Hematopoietic multipotent progenitor cell treated with erythropoietin and hydrocortisone succinate and interleukin-3 and kit ligand, for 6 days (in vitro differentiated cells): Measurements from ENCODE around the gene MAPK8IP3.

Experiments
- DNase-seq: peaks from one replicate; pipeline ENCODE4 v3.0.0-alpha.2; 2015

MAPK8IP3 gene

DNA sequence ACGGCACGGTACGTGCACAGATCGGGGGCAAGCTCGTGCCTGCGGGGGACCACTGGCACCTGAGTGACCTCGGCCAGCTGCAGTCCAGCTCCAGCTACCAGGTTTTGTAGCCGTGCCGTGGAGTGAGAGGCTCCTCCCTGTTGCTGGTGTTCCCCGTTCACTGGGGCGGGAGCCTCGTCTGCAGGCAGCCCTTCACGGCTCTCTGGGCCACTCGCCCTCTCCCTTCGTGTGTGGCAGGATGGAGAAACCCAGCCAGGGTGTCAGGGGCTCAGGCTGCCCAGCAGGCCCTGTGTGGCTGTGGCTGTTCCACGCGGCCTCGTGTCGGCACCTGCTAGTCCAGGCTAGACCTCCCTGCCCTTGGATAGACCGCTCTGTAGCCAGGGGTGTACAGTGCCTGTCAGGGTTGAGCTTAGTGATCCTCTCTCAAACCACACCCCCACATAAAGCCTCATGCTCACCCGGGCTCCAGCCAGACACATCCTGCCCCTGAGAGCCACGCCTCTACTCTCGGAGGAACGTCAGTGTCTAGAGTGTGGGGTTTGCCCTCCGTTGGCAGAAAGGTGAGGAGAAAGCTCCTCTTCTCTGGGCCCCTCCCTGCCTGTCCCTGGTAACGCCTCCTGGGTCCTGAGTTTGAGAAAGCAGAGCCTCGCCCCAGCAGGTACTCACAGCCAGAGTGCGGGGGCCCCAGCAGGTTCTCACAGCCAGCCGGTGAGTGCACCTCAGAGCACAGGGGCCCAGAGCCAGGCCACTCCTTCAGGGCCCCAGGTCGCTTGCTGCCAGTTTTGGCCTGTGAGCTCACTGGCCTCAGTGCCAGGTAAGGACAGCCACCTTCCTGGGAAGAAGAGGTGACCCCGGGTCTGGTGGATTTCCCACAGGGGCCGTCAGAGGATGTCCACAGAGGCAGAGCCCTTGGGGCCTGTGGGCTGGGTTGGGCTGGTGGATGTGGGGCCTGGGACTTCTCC, 37.7 kb downstream of the MAPK8IP3 start:
- DNase-seq: no peak

DNA sequence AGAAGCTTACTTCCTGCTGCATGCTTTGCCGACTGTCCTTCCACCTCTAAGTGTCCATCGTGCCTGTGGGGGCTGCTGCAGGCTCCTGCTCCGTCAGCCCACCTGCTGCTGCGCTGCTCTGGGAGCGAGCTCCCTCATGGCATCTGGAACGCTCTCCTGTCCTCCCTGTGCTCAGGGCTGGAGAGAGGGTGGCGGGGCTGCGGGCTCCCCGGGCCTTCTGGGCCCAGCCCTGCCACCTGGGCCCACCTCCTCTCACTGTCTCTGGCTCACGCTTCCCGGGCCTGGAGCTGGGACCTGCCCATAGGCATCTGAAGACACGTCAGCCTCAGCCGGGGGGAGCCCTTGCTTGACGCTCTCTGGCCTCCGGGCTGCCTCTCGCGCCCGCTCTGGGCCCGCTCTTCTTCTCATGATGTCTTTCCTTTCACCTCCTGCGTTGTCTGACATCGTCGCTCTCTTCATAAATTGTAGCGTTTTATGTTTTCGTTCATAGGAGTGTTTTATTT, 38.4 kb downstream of the MAPK8IP3 start:
- no peak for DNase-seq

- DNase-seq: no peak
Measured at GRCh38 chr16:1745181-1745899, 39.3 kb downstream of the MAPK8IP3 start.

DNA sequence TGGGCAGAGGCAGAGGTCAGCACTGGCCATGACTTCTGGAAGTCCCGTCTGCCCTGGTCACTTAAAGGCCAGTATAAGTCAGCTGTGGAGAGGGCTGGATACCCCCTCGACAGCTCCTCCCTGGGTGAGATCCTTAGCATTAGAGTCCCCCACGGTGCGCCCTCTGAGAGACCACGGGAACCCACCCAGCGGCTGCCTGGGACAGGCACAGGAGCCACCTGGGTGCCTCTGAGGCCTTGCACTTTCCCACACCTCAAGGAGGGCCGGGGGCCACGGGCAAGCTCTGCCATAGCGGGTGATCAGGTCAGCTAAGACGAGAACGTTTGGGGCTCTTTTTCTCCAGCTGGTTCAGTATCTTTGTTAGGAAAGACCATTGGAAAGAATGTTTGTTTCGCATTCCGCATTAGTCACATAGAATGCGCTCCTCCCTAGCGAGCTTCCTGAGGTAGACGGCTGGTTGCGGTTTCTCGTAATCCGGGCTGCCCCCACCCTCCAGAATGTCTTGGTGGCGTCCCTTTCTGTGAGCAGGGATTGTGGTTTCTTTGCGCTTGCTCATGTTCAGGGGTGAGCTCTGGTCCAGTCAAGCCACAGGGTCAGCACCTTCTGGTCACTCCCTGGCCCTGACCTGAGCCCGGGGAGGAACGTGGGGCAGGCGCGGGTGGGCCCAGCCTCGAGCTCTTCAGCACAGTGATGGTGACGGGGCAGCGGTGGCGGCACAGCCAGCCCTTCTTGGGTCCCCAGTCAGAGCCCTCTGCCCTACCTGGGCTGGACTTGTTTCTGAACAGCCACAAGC, 40.1 kb downstream of the MAPK8IP3 start:
- no peak for DNase-seq

GRCh38 chr16:1746693-1747195, 40.7 kb downstream of the MAPK8IP3 start:
- DNase-seq: no peak

GRCh38 chr16:1747934-1748333, 41.9 kb downstream of the MAPK8IP3 start:
- no peak for DNase-seq

DNA sequence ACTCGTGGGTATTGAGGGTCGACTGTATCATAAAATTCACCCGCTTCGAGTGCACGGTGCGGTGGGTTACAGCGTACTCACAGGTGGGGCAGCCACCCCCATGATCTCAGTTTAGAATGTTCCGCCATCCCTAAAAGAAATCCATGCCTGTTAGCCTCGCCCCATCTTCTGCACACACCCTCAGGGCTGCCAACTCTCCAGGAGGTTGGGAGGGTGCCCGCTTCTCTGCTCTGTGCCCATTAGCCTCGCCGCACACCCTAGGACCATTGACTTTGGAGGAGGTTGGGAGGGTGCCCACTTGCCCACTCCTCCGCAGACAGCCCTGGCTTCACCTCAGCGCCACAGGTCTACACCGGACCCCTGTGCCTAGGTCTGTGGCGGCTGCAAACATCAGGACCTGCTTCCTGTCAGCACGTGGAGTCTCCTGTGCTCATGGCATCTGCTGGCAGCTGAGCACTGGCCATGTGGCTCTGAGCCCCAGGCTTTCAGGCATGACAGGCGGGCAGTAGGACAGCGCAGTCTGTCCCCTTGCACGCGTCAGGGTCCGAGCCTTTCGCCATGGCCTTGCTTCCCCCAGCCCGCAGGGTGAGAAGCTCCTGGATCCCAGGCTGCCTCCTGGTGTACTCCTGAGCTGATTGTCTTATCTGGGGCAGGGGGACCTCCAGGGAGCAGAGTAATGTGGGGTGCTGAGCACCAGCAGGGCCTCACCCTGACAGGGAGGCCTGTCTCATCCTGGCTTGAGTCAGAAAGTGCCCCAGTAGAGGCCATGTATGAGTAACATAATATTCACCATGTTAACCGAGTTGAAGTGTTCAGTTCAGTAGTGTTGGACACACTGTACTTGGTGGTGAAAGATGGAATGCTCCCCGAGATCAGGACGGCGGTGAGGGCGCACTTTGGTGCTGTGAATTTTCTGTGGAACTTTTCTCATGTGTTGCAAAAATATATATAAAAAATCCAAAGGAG, 43.4 kb downstream of the MAPK8IP3 start:
- DNase-seq: no peak

DNA sequence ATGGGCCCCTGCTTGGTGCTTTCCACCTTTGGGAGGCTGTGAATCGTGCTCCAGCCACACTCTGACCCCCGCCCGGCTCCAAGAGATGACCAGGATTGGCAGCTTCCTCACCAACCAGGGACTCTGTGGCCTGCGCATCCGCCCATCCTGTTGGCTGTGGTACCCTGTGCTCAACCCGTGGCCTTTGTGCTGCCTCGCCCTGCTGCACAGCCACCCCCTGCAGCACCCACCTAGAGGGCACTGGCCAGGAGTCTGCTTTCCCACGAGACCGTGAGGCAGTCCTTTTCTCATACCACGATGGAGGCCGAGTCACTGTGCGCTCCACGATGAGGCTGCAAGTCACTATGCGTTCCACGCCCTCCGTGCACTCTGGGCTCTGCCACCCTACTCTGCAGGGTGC, 46.0 kb downstream of the MAPK8IP3 start:
- DNase-seq: no peak

- no peak for DNase-seq
Measured at GRCh38 chr16:1752853-1753252, 46.9 kb downstream of the MAPK8IP3 start.

DNA sequence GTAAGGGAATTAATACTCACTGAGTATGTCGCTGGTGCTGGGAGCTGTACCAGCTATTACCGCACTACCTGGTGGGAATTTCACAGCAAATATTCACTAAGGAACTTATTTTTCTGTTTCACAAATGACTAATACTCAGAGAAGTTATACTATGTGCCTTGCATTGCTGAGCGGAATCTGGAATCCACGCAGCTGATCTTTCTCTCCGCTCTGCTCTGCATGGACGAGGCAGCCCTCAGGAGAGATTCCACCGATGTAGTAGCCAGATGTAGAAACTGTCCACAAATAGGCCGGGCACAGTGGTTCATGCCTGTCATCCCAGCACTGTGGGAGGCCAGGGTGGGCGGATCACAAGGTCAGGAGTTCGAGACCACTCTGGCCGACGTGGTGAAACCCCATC, 48.2 kb downstream of the MAPK8IP3 start:
- no peak for DNase-seq

- no peak for DNase-seq
Measured at GRCh38 chr16:1757714-1758461, 51.9 kb downstream of the MAPK8IP3 start.

DNA sequence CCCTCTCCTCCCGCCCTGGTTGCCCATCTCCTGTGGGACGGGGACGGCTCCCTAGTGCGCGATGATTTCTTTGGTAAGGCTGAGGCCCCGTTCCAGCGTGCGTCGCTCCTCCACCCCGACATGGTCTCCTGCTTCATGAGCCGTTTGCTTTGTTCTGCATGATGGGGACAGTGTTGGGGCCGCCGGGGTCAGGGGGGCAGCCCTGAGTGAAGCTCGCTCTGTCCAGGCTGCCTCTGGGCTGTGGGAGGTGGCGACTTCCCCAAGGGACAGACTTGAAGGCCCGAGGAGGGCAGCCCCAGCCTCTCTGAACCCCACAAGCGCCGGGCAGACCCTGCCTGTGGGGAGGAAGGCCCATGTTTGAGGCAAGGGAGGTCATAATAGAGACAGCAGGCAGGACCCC, 52.9 kb downstream of the MAPK8IP3 start:
- no peak for DNase-seq

- no peak for DNase-seq
Measured at GRCh38 chr16:1759511-1759910, 53.5 kb downstream of the MAPK8IP3 start.

DNA sequence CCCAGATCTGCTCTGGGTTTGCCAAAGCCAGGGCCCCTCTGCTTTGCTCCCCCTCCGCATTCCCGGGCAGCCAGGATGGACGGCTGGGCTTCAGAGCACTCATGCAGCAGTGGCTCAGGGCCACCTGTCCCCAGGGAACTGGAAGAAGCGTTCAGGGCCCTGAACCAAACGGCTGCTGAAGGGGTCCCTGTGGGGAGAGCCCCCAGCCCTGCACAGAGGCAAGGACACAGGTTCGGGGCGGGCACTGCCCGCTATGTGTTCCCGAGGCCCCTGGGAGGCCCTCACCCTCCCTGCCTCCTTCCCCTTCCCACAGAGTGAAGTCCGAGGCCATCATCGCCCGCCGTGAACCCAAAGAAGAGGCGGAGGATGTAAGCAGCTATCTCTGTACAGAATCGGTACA, 54.9 kb downstream of the MAPK8IP3 start:
- no peak for DNase-seq

- no peak for DNase-seq
Measured at GRCh38 chr16:1761751-1762150, 55.8 kb downstream of the MAPK8IP3 start.

DNA sequence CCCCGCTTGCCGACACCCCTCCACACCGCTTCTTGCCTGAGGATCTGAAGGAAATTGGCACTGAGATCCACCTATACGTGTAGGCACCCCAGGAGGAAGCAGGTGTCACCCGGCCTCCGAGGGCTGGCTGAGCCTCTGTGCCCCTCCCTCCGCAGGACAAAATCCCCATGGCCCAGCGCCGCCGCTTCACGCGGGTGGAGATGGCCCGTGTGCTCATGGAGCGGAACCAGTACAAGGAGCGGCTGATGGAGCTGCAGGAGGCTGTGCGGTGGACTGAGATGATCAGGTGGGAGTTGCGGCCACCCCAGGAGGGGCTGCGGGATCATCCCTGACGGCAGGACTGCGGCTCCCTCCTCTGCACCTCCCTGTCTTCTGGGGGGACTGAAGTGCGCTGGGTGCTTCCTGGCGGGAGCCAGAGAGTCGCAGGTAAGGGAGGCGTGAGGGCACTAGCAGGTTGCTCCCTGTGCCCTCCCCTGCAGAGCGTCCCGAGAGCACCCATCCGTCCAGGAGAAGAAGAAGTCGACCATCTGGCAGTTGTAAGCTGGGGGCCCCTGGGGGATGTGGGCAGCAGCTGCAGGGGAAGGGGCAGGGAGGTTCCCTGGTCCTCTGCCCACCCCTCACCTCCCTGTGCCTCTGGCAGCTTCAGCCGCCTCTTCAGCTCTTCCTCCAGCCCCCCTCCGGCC, 56.3 kb downstream of the MAPK8IP3 start:
- no peak for DNase-seq

DNA sequence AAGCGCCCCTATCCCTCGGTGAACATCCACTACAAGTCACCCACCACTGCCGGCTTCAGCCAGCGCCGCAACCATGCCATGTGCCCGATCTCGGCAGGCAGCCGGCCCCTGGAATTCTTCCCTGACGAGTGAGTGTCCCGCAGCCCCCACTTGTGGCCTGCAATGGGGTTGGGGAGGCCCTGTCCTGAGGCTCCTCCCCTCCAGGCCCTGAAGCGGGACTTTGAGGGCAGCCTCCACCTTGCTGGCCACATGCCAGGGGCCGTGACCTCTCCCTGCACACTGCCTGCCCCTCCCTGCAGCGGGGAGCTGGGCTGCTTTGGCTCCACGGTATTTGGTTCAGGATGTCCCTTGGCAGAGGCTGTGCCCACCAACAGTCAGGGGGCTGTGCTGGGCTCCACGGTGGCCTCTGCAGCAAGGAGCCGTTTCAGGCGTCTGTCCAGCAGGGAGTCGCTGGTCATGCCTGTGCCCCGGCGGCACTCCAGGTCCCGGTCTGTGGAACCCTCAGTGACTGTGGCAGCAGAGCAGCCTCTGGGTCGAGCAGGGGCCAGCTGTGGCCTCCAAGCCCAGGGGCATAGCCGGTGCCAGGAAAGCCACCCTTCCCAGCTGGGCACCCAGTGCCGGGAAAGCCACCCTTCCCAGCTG, 57.0 kb downstream of the MAPK8IP3 start:
- DNase-seq: no peak

DNA sequence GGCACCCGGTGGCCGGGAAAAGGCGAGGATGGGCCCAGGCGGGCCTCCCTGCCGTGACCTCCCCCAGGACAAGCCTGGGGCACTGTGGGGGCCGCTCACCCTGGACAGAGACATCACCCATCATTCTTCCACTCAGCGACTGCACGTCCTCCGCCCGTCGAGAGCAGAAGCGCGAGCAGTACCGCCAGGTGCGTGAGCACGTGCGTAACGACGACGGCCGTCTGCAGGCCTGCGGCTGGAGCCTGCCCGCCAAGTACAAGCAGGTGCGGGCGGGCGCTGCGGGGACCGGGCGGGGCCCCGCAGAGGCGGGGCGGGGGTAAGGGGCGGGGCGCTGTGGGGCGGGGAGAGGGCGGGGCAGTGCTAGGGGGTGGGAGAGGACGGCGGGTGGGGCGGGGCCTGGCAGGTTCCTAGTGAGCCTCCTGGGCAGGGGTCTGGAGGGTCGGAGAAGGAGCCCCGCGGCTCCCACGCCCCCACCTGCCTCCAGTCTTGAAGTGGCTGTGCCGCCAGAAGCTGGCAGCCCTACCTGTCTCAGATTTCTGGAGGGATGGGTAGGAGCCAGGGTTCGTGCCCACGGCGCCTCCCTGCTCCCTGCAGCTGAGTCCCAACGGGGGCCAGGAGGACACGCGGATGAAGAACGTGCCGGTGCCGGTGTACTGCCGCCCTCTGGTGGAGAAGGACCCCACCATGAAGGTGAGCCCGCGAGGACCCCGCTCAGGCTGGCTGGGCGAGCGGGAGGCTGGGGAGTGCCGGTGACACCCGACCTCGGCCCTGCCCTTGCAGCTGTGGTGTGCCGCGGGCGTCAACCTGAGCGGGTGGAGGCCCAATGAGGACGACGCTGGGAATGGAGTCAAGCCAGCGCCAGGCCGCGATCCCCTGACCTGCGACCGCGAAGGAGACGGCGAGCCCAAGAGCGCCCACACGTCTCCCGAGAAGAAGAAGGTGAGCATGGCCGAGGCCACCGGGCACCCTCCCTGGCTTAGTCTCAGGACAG, 57.8 kb downstream of the MAPK8IP3 start:
- no peak for DNase-seq
